ENCODE measurements around the gene KNTC1.

DNA sequence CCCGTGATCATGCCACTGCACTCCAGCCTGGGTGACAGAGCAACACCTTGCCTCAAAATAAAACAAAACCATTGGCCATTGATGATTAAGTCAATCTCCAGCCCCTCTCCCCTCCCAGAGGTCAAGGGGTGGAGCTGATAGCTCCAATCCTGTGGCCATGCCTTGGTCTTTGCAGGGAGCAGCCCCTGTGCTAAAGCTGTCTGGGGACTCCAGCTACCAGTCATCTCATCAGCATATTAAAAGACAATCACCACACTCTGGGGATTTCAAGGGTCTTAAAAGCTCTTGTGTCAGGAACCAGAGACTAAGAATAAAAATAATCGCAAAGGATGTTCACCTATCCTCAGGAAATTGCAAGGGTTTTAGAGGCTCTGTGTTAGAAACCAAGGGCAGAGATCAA, 145.5 kb downstream of the KNTC1 start:
- TF ChIP-seq ZNF549 (tag by site-specific recombination; IDR thresholded peaks at IDR 0.05) (no peak), PRDM1 (tag by site-specific recombination; IDR thresholded peaks at IDR 0.05) (no peak), ZNF169 (tag by site-specific recombination; IDR thresholded peaks at IDR 0.05) (no peak)
- TF ChIP-seq, protein P1, sequence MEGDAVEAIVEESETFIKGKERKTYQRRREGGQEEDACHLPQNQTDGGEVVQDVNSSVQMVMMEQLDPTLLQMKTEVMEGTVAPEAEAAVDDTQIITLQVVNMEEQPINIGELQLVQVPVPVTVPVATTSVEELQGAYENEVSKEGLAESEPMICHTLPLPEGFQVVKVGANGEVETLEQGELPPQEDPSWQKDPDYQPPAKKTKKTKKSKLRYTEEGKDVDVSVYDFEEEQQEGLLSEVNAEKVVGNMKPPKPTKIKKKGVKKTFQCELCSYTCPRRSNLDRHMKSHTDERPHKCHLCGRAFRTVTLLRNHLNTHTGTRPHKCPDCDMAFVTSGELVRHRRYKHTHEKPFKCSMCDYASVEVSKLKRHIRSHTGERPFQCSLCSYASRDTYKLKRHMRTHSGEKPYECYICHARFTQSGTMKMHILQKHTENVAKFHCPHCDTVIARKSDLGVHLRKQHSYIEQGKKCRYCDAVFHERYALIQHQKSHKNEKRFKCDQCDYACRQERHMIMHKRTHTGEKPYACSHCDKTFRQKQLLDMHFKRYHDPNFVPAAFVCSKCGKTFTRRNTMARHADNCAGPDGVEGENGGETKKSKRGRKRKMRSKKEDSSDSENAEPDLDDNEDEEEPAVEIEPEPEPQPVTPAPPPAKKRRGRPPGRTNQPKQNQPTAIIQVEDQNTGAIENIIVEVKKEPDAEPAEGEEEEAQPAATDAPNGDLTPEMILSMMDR (tag by site-specific recombination; IDR thresholded peaks at IDR 0.05), result no peak
- TF ChIP-seq, protein P2, sequence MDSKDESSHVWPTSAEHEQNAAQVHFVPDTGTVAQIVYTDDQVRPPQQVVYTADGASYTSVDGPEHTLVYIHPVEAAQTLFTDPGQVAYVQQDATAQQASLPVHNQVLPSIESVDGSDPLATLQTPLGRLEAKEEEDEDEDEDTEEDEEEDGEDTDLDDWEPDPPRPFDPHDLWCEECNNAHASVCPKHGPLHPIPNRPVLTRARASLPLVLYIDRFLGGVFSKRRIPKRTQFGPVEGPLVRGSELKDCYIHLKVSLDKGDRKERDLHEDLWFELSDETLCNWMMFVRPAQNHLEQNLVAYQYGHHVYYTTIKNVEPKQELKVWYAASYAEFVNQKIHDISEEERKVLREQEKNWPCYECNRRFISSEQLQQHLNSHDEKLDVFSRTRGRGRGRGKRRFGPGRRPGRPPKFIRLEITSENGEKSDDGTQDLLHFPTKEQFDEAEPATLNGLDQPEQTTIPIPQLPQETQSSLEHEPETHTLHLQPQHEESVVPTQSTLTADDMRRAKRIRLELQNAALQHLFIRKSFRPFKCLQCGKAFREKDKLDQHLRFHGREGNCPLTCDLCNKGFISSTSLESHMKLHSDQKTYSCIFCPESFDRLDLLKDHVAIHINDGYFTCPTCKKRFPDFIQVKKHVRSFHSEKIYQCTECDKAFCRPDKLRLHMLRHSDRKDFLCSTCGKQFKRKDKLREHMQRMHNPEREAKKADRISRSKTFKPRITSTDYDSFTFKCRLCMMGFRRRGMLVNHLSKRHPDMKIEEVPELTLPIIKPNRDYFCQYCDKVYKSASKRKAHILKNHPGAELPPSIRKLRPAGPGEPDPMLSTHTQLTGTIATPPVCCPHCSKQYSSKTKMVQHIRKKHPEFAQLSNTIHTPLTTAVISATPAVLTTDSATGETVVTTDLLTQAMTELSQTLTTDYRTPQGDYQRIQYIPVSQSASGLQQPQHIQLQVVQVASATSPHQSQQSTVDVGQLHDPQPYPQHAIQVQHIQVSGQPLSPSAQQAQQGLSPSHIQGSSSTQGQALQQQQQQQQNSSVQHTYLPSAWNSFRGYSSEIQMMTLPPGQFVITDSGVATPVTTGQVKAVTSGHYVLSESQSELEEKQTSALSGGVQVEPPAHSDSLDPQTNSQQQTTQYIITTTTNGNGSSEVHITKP (tag by site-specific recombination; IDR thresholded peaks at IDR 0.05), result no peak
- TF ChIP-seq, protein P3, sequence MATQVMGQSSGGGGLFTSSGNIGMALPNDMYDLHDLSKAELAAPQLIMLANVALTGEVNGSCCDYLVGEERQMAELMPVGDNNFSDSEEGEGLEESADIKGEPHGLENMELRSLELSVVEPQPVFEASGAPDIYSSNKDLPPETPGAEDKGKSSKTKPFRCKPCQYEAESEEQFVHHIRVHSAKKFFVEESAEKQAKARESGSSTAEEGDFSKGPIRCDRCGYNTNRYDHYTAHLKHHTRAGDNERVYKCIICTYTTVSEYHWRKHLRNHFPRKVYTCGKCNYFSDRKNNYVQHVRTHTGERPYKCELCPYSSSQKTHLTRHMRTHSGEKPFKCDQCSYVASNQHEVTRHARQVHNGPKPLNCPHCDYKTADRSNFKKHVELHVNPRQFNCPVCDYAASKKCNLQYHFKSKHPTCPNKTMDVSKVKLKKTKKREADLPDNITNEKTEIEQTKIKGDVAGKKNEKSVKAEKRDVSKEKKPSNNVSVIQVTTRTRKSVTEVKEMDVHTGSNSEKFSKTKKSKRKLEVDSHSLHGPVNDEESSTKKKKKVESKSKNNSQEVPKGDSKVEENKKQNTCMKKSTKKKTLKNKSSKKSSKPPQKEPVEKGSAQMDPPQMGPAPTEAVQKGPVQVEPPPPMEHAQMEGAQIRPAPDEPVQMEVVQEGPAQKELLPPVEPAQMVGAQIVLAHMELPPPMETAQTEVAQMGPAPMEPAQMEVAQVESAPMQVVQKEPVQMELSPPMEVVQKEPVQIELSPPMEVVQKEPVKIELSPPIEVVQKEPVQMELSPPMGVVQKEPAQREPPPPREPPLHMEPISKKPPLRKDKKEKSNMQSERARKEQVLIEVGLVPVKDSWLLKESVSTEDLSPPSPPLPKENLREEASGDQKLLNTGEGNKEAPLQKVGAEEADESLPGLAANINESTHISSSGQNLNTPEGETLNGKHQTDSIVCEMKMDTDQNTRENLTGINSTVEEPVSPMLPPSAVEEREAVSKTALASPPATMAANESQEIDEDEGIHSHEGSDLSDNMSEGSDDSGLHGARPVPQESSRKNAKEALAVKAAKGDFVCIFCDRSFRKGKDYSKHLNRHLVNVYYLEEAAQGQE (tag by site-specific recombination; IDR thresholded peaks at IDR 0.05), result no peak
